PC-9 (cell line): Measurements from ENCODE around the gene NAALAD2. TPM values are rescaled to one million over a fixed set of nuclear protein-coding genes. Genes with fewer than 3 reads are reported as not detected.
"Not testable (repeated sequence)": the region's sequence is repeated elsewhere in the genome, so short reads cannot be mapped to it uniquely, and the experiment has no call there.

ENCODE experiments used
- BruUV-seq: library from RNA; stranded (reverse); fragments of 400-500 nt; replicated peaks from 2 replicates; lab custom pipeline; 2021; lab: Mats Ljungman, UMichigan
- CTCF ChIA-PET: fragments of 300-600 bp; sonication (Branson Sonifier 250); formaldehyde crosslinking; loops from one replicate; lab custom pipeline; 2022; ENCODE audit warnings: antibody characterized with exemption; lab: Charles Lee
- POLR2A ChIA-PET: fragments of 300-600 bp; sonication (Branson Sonifier 250); formaldehyde crosslinking; loops from one replicate; lab custom pipeline; 2022; ENCODE audit warnings: antibody characterized with exemption; ENCODE audit not compliant: unreplicated experiment; lab: Charles Lee
- DNase-seq, 2 experiments: peaks; one replicate each; pipeline versions ENCODE4 v3.0.0 to v3.0.0-alpha.2; 2015 to 2022; ENCODE audit warnings: mixed read lengths in 1 of 2
- H2AFZ ChIP-seq: fragments of 200-600 bp; sonication (generic); 2 replicates; pipeline ENCODE4 v1.8.1; 2017; ENCODE audit warnings: antibody characterized with exemption
- H3F3A ChIP-seq: fragments of 200-600 bp; sonication (generic); 2 replicates; pipeline ENCODE4 v1.8.1; 2017; ENCODE audit warnings: antibody characterized with exemption, mild to moderate bottlenecking, low read depth; ENCODE audit not compliant: insufficient read depth
- H3K27ac ChIP-seq: fragments of 200-600 bp; sonication (generic); 2 replicates; pipeline ENCODE4 v1.6.1; 2016; ENCODE audit warnings: mixed run types
- H3K27me3 ChIP-seq: fragments of 200-600 bp; sonication (generic); 2 replicates; pipeline ENCODE4 v1.6.1; 2016; ENCODE audit warnings: low read depth, mixed run types; ENCODE audit not compliant: insufficient read depth
- H3K36me3 ChIP-seq: fragments of 200-600 bp; sonication (generic); 2 replicates; pipeline ENCODE4 v1.6.1; 2016; ENCODE audit warnings: low read depth, mixed run types
- H3K4me1 ChIP-seq: fragments of 200-600 bp; sonication (generic); replicated peaks from 2 replicates; pipeline ENCODE4 v1.6.1; 2016; ENCODE audit warnings: mixed run types; ENCODE audit not compliant: insufficient read depth
- H3K4me2 ChIP-seq: fragments of 200-600 bp; sonication (generic); 2 replicates; pipeline ENCODE4 v1.6.1; 2017; ENCODE audit warnings: mixed run types
- H3K4me3 ChIP-seq: fragments of 200-600 bp; sonication (generic); 2 replicates; pipeline ENCODE4 v1.6.1; 2016; ENCODE audit warnings: mixed run types
- H3K79me2 ChIP-seq: fragments of 200-600 bp; sonication (generic); 2 replicates; pipeline ENCODE4 v1.6.1; 2017; ENCODE audit warnings: low read depth, mixed run types
- H3K9me2 ChIP-seq: fragments of 200-600 bp; sonication (generic); 2 replicates; pipeline ENCODE4 v1.8.1; 2017; ENCODE audit warnings: mild to moderate bottlenecking; ENCODE audit not compliant: insufficient read depth
- H3K9me3 ChIP-seq: fragments of 200-600 bp; sonication (generic); 2 replicates; pipeline ENCODE4 v1.8.1; 2016; ENCODE audit warnings: low read depth; ENCODE audit not compliant: insufficient read depth
- H4K20me1 ChIP-seq: fragments of 200-600 bp; sonication (generic); 2 replicates; pipeline ENCODE4 v1.8.1; 2017; ENCODE audit not compliant: insufficient read depth
- EZH2 ChIP-seq: fragments of 200-600 bp; sonication (generic); IDR thresholded peaks from 2 replicates; pipeline ENCODE4 v1.8.0; 2017; ENCODE audit warnings: antibody characterized with exemption, low read depth
- intact Hi-C: fragments of 100-400 bp; cut with micrococcal nuclease; formaldehyde crosslinking; loops from one replicate; pipeline ENCODE4 v1.10.0; 2022; ENCODE audit not compliant: unreplicated experiment
- total RNA-seq: library from RNA; stranded (reverse); gene quantifications from 2 replicates; pipeline ENCODE4 v1.2.3, GENCODE V29; 2021
- TF ChIP-seq, protein P1 (sequence below): fragments of 200-600 bp; sonication (generic); conservative IDR thresholded peaks from 2 replicates; pipeline ENCODE4 v1.6.1; 2017; ENCODE audit warnings: mixed run types, antibody characterized with exemption, mild to moderate bottlenecking, moderate library complexity

Gene NAALAD2
- total RNA-seq, 1 experiment from 2014 or later: not detected

DNA sequence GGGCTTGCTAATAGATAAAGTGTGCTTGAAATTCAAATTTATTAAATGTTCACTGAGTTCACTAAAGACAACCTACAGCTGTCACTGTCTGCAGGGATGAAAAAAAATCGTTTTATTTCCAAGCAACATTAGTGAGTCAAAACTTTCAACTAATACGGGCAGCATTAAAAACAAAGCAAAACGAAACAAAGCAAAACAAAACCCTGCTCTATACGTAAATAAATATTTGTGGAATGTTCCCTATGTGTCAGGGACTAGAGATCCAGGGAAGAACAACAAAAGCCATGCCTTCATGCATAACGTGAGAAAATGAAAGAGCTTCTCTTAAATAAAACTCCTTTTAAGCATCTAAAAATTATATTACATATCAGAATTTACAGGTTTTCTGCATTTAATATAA is 553 bp downstream of the NAALAD2 start:
- H3K4me3 ChIP-seq: peak overlapping the region; percentile 37; the same call in 1 of the 2 replicates

DNA sequence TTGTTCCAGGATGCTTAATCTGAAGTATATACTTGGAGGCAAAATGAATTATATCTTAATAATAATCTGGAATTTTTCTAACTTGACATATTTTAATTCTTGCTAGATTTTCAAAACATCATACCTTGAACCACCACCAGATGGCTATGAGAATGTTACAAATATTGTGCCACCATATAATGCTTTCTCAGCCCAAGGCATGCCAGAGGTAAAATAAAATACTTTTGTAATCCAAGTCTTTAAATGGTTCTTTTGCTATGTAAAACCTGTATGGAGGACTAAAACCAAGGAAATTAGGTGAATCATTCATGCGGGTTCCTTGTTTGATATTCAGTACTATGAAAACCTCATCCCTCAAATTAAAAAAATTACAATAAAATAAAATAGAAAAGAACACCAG is 14.4 kb downstream of the NAALAD2 start:
- intact Hi-C loops: no loop called here
- BruUV-seq: no TSS peak
- Histone ChIP-seq H3K27ac (no peak overlapping the region), H3K4me3 (no peak overlapping the region), H3K4me2 (no peak overlapping the region), H3K27me3 (no peaks in the 10 kb centered on the region), H3K79me2 (no peaks in the 10 kb centered on the region), H2AFZ (no peak overlapping the region), H3F3A (no peaks in the 10 kb centered on the region), H3K36me3 (no peaks in the 10 kb centered on the region), H3K9me3 (no peaks in the 10 kb centered on the region), H4K20me1 (no peaks in the 10 kb centered on the region), H3K4me1 (no peaks in the 10 kb centered on the region), H3K9me2 (no peaks in the 10 kb centered on the region)
- CTCF ChIA-PET: no interaction called here
- POLR2A ChIA-PET: no interaction called here
- no peak for DNase-seq
- TF ChIP-seq EZH2: no peak
- TF ChIP-seq, protein P1, sequence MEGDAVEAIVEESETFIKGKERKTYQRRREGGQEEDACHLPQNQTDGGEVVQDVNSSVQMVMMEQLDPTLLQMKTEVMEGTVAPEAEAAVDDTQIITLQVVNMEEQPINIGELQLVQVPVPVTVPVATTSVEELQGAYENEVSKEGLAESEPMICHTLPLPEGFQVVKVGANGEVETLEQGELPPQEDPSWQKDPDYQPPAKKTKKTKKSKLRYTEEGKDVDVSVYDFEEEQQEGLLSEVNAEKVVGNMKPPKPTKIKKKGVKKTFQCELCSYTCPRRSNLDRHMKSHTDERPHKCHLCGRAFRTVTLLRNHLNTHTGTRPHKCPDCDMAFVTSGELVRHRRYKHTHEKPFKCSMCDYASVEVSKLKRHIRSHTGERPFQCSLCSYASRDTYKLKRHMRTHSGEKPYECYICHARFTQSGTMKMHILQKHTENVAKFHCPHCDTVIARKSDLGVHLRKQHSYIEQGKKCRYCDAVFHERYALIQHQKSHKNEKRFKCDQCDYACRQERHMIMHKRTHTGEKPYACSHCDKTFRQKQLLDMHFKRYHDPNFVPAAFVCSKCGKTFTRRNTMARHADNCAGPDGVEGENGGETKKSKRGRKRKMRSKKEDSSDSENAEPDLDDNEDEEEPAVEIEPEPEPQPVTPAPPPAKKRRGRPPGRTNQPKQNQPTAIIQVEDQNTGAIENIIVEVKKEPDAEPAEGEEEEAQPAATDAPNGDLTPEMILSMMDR: peak; percentile 66

More for the DNA sequence above, 553 bp downstream of the NAALAD2 start:
- ChIA-PET CTCF (no interaction called here), POLR2A (interaction anchor here (0.6 kb wide), 1 partner anchor 61 kb away, joined by 3 read pairs; no protein-coding TSS in a partner anchor)
- peak overlapping the region; percentile 64 for H3K4me2 ChIP-seq
- TF ChIP-seq, protein P1: no peak
- no peak for TF ChIP-seq EZH2
- H3K4me1 ChIP-seq: 0 out of 2 replicates have a peak, but pooled peaks cover 6% of the 10 kb centered on the region
- no TSS peak for BruUV-seq
- no peaks in the 10 kb centered on the region for H3F3A ChIP-seq
- H3K36me3 ChIP-seq: no peaks in the 10 kb centered on the region
- no peaks in the 10 kb centered on the region for H4K20me1 ChIP-seq
- H3K9me3 ChIP-seq: no peaks in the 10 kb centered on the region
- DNase-seq: no peak
- H3K27me3 ChIP-seq: no peaks in the 10 kb centered on the region
- no peaks in the 10 kb centered on the region for H3K79me2 ChIP-seq
- H2AFZ ChIP-seq: peak overlapping the region; percentile 58; the same call in 1 of the 2 replicates
- H3K27ac ChIP-seq: no peak overlapping the region
- intact Hi-C loops: no loop called here
- no peaks in the 10 kb centered on the region; the same call in 1 of the 2 replicates for H3K9me2 ChIP-seq

DNA sequence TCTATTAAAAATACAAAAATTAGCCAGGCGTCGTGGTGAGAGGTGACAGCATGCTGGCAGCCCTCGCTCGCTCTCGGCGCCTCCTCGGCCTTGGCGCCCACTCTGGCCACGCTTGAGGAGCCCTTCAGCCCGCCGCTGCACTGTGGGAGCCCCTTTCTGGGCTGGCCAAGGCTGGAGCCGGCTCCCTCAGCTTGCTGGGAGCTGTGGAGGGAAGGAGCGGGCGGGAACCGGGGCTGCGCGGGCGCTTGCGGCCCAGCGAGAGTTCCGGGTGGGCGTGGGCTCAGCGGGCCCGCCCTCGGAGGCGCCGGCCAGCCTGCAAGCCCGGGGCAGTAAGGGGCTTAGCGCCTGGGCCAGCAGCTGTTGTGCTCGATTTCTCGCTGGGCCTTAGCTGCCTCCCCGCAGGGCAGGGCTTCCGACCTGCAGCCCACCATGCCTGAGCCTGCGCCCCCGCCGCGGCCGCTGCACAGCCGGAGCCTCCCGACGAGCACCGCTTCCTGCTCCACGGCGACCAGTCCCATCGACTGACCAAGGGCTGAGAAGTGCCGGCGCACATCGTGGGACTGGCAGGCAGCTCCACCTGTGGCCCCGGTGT is 32.6 kb downstream of the NAALAD2 start:
- H3K9me3 ChIP-seq, CTCF ChIA-PET, BruUV-seq, H4K20me1 ChIP-seq, H3K4me1 ChIP-seq, H3K4me3 ChIP-seq, H3K27me3 ChIP-seq, POLR2A ChIA-PET, intact Hi-C loops, H3K36me3 ChIP-seq, H3K79me2 ChIP-seq, H2AFZ ChIP-seq, DNase-seq, H3K27ac ChIP-seq, H3F3A ChIP-seq, H3K9me2 ChIP-seq, H3K4me2 ChIP-seq: not testable (repeated sequence)

DNA sequence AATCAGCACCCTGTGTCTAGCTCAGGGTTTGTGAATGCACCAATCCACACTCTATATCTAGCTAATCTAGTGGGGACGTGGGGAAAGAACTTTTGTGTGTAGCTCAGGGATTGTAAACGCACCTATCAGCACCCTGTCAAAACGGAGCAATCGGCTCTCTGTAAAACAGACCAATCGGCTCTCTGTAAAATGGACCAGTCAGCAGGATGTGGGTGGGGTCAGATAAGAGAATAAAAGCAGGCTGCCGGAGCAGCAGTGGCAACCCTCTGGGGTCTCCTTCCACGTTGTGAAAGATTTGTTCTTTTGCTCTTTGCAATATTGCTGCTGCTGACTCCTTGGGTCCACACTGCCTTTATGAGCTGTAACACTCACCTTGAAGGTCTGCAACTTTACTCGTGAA is 33.2 kb downstream of the NAALAD2 start:
- BruUV-seq, H3K27me3 ChIP-seq, intact Hi-C loops, H3K4me2 ChIP-seq, H3K27ac ChIP-seq, DNase-seq, H3K36me3 ChIP-seq, H3K79me2 ChIP-seq, POLR2A ChIA-PET, H3F3A ChIP-seq, H3K9me3 ChIP-seq, H4K20me1 ChIP-seq, H3K9me2 ChIP-seq, H3K4me3 ChIP-seq, CTCF ChIA-PET, H2AFZ ChIP-seq, H3K4me1 ChIP-seq: not testable (repeated sequence)
